GM12865 (cell line): Measurements from ENCODE around the gene COX19.
A peak's percentile ranks its signal among the peaks of the same experiment; 100 is the strongest.
"Not testable (repeated sequence)": the region's sequence is repeated elsewhere in the genome, so short reads cannot be mapped to it uniquely, and the experiment has no call there.

ENCODE experiments used
- DNase-seq: peaks from one replicate; pipeline ENCODE4 v3.0.0; 2010; ENCODE audit warnings: low read depth
- H3K4me3 ChIP-seq: 2 replicates; pipeline ENCODE4 v1.5.1; 2011; ENCODE audit warnings: mild to moderate bottlenecking, low read depth, low read length, control low read depth
- TF ChIP-seq, protein P1 (sequence below): IDR thresholded peaks from 2 replicates; pipeline ENCODE4 v1.5.1; 2011; ENCODE audit warnings: low read length, control low read depth, low read depth, inconsistent platforms; ENCODE audit not compliant: insufficient read depth; ENCODE audit errors: missing control alignments

The COX19 gene

DNA sequence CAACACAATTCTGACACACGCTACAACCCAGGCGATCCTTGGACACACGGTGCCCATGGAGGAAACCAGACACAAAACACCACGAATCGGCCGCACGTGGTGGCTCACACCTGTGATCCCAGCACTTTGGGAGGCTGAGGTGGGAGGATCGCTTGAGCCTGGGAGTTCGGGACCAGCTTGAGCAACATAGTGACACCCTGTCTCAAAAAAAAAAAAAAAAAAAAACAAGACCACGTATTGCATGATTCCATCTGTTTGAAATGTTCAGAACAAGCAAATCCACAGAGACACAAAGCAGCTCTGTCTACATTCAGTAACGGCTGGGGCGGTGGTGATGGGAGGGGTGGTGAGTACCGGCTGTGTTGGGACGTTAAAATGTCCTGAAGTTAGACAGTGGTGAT, 46.0 kb downstream of the COX19 start:
- TF ChIP-seq, protein P1, sequence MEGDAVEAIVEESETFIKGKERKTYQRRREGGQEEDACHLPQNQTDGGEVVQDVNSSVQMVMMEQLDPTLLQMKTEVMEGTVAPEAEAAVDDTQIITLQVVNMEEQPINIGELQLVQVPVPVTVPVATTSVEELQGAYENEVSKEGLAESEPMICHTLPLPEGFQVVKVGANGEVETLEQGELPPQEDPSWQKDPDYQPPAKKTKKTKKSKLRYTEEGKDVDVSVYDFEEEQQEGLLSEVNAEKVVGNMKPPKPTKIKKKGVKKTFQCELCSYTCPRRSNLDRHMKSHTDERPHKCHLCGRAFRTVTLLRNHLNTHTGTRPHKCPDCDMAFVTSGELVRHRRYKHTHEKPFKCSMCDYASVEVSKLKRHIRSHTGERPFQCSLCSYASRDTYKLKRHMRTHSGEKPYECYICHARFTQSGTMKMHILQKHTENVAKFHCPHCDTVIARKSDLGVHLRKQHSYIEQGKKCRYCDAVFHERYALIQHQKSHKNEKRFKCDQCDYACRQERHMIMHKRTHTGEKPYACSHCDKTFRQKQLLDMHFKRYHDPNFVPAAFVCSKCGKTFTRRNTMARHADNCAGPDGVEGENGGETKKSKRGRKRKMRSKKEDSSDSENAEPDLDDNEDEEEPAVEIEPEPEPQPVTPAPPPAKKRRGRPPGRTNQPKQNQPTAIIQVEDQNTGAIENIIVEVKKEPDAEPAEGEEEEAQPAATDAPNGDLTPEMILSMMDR = no peak
- H3K4me3 ChIP-seq = no peak overlapping the region

DNA sequence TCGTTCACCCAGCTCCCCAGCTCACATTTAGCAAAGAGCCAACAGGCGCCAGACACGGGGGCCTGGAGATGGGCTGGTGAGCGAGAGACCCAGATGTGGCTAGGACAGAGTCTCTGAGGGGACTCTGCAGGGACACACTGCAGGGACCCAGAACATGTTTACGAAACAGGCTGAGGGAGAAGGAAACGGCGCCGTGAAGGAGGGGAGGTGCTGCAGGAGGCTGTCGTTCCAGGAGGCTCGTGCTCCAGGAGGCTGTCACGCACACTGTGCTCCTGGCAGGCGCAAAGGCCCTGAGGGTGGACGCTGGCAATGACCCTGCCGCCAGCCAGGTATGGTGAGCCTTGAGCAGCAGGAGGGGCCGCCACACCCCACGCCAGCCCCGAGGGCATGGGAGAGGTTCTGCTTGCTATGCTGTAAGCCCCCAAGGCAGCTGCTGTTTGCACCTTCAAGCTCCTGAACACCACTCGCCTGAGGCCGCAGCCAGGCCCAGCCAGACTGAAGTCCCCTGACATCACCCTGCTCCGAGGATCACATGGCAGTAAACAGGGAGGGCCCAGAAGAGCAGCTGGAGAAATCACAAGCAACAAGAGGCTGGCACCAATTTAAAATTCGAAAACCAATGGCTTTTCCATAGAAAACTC, 48.2 kb downstream of the COX19 start:
- DNase-seq = no peak
- TF ChIP-seq, protein P1 = no peak
- H3K4me3 ChIP-seq = no peak overlapping the region

More for the DNA sequence above, 46.0 kb downstream of the COX19 start:
- DNase-seq = no peak

DNA sequence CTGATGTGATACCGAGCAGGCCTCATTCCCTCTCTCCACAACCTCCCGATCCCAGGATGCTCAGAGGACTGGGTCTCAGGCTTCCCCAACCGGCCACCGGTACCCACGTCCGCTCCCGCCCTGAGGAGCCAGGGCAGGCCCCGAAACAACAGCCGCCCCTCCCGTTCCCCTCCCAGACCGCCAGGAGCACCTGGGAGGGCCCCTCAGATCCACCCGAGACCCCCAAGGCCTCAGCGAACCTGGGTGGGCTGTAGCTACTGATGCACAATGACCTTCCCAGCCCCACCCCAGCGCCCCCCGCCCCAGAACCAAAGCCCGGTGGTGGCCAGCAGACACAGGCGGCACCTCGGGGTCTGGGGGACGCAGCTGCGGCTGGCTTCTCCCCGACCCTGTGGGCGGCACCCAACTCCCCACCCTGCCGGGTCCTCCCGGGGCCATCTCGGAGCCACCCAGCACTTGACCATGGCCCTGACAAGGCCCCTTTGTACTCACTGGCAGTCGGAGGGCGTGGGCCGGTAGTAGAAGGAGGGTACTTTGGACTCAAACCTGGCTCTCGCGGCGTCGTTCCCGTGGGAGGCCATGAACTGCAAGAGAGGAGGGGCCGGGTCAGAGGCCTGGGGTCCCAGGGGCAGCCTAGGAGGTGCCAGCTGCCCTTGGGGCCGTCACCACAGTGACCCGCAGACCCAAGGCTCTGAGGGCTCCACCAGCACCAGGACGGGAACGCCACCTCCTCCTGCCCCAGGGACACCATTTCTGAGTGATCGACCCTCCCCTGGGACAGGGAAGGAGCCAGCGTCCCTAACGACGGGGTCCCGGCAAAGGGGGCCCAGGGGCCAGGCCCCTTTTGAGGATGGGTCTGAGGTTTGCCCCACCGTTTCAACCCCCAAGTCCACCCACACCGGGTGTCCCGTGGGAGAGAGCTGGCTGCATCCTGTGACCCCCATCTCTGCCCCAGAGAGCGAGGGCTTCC, 49.0 kb downstream of the COX19 start:
- H3K4me3 ChIP-seq = no peak overlapping the region
- TF ChIP-seq, protein P1 = no peak
- DNase-seq = no peak

DNA sequence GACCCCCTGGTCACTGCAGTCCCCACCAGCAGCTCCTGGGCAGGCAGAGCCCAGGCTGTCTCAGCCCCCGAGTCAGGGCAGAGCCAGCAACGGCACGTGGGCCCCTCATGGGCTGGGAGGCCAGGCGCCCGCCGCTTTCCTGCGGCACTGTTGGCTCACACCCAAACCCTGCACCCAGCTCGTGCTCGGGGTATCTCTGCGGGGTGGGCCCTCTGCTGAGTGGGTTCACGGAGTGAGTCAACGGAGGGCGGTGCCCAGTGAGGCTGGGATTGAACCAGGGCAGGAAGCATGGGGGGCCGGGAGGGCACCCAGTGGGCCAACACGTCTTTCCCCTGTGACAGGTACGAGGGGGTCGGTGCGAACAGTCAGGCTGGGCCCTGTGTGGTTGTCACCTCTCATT, 49.7 kb downstream of the COX19 start:
- H3K4me3 ChIP-seq = no peak overlapping the region
- TF ChIP-seq, protein P1 = no peak
- DNase-seq = no peak

DNA sequence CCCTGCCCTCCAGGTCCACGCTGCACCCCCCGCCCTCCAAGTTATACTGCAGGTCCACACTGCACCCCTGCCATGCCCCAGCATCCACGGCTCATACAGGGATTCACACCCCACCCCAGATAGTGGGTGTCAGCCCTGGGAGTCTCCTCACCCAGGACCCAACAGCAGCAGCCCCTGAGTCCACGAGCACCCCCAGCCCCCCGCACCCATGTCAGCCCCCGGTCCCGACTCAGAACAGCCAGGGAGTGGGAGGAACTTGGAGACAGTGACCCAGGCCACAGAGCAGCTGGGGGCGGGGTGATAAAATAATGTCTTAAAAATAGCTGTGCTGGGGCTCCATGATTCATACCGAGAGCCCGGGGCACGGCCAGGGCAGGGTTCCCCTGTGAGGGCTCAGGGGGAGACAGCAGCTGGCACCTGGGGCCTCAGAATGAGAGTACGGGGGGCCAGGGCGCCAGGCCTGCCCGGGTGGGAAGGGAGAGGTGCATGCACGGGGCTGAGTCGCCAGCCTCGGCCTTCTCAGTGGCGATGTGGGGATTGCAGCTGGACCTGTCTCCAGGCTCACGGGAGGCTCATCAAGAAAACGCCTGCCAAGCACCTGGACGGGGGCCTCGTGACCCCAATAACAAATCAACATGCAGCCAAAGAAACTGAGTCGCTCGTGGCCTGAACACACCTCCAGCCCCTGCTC, 50.7 kb downstream of the COX19 start:
- DNase-seq = peak; percentile 91
- peak overlapping the region; percentile 94 for H3K4me3 ChIP-seq
- TF ChIP-seq, protein P1 = no peak

DNA sequence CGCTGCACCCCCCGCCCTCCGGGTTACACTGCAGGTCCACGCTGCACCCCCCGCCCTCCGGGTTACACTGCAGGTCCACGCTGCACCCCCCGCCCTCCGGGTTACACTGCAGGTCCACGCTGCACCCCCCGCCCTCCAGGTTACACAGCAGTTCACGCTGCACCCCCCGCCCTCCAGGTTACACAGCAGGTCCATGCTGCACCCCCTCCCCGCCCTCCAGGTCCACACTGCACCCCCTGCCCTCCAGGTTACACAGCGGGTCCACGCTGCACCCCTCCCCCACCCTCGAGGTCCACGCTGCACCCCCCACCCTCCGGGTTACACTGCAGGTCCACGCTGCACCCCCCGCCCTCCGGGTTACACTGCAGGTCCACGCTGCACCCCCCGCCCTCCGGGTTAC, 51.3 kb downstream of the COX19 start:
- H3K4me3 ChIP-seq = peak overlapping the region; percentile 94
- not testable (repeated sequence) for DNase-seq
